ENCODE data around the gene KRT79.

DNA sequence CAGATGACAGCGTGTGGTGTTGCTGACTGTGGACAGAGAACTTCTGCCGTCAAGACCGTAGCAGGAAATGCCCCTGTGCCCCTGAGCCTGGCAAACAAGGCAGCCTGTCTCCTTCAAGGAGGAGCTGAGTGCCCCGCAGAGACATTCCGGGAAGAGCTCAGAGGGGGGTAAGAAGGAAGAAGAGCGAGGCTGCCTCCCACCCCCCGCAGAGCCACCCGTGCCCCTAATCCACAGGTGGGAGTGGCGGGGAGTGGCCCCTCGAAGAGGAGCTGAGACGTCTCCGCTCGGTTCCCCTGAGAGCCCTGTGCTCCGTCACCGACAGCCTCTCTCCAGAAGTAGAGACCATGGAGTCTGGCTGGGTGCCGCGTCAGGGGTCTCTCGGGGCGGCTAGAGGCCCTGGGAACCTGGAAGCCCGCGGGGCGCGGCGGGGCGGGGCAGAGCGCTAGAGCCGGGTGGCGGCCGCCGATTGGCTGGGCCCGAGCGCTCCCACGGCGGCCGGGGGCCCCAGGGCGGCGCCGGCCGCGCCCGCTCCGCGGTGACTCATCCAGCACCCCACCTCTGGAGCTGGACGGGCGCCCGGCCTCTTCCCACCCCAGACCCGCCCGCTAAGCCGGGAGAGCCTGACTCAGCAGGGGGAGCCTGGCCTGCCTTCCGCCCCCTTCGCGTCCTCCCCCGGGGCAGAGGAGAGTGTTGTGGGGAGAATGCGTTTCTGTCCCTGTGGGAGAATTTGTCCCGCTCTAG, 39.9 kb upstream of the KRT79 start:
- TF ChIP-seq, protein P1, sequence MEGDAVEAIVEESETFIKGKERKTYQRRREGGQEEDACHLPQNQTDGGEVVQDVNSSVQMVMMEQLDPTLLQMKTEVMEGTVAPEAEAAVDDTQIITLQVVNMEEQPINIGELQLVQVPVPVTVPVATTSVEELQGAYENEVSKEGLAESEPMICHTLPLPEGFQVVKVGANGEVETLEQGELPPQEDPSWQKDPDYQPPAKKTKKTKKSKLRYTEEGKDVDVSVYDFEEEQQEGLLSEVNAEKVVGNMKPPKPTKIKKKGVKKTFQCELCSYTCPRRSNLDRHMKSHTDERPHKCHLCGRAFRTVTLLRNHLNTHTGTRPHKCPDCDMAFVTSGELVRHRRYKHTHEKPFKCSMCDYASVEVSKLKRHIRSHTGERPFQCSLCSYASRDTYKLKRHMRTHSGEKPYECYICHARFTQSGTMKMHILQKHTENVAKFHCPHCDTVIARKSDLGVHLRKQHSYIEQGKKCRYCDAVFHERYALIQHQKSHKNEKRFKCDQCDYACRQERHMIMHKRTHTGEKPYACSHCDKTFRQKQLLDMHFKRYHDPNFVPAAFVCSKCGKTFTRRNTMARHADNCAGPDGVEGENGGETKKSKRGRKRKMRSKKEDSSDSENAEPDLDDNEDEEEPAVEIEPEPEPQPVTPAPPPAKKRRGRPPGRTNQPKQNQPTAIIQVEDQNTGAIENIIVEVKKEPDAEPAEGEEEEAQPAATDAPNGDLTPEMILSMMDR (IDR thresholded peaks at IDR 0.05; ENCODE audit: low read length): no peak
- no peak for TF ChIP-seq EZH2 (IDR thresholded peaks at IDR 0.05; ENCODE audit: borderline replicate concordance, low read length)

Data from OCI-LY1 (cell line).